Epithelial cell of esophagus (primary cell): ENCODE results near the gene SERTAD3.
A peak's percentile ranks its signal among the peaks of the same experiment; 100 is the strongest.
"Not testable (repeated sequence)": the region's sequence is repeated elsewhere in the genome, so short reads cannot be mapped to it uniquely, and the experiment has no call there.

ENCODE experiments used
- DNase-seq: peaks from one replicate; pipeline ENCODE4 v3.0.0; 2010; ENCODE audit warnings: low read depth
- H3K4me3 ChIP-seq: 2 replicates; pipeline ENCODE4 v1.5.1; 2011; ENCODE audit warnings: mild to moderate bottlenecking, low read length, control low read depth
- CTCF ChIP-seq: IDR thresholded peaks from 2 replicates; pipeline ENCODE4 v1.5.1; 2011; ENCODE audit warnings: low read depth, mild to moderate bottlenecking, low read length, control low read depth, inconsistent platforms; ENCODE audit not compliant: insufficient read depth; ENCODE audit errors: missing control alignments

SERTAD3 gene, protein sequence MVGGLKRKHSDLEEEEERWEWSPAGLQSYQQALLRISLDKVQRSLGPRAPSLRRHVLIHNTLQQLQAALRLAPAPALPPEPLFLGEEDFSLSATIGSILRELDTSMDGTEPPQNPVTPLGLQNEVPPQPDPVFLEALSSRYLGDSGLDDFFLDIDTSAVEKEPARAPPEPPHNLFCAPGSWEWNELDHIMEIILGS

DNA sequence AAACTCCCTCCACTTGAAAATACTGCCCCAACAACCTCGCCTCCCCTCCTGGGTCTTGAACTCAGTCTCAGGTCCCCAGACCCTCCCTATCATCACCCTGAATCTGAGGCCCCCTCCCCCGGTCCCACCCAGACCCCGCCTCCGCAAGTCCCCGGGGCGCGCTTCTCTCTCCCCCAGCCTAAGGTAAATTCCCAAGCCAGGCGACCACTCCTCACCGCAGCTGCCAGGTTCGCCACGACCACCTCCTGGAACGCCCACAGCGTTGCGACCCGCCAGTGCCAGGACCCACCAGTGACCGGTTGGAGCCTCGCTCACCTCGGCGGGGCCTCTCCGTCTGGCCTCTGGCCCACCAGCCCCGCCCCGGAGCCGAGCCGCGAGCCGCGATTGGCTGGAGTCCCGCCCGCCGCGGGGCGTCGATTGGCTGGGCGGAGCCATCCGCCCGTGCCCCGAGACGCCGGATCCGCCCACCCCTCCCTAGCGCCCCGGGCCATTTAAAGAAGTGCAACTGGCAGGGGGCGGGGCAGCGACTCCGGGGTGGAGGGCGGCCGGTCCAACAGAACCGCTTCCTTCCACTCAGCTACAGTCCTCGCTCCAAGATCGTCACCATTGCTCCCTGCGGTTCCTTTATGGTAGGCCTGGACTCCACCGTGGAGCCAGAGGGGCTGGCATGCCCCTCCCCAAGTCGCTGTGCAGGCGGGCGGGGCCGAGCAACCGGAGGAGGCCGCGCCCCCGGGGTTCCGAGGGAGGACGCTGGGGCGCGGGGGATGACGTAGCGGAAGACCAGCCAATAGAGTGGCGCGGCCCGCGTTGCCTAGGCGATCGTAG is at the start of gene SERTAD3:
SERTAD3 (minus strand) TSS at position 336 of the 825 bp plus-strand sequence. CDS start 2,255 bp downstream, outside the sequence.
- TF ChIP-seq CTCF: no peak
- DNase-seq: peak; percentile 96
- peak within 1 kb of the TSS; percentile 100 for H3K4me3 ChIP-seq

DNA sequence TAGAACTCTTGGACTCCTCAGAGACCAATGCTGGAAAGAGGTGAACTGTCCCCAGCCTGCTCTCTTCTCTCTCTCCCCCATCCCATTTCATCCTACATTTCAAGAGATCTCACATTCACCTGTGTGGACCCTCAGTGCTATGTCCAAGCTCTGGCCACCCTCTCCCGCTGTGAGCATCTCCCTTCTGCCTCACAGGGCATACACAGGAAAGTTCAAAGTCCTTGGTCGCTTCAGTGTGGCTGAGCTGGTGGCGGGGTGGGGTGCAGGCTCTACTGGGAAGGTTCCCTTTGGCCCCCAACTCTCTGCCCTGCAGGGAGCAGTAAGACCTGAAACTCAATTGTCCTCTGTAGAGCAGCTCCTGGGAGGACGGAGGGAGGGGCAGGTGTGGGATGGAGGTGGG is 49.6 kb upstream of the SERTAD3 start:
- no peak overlapping the region for H3K4me3 ChIP-seq
- DNase-seq: no peak
- no peak for TF ChIP-seq CTCF

- no peak for TF ChIP-seq CTCF
- no peak overlapping the region for H3K4me3 ChIP-seq
- no peak for DNase-seq
Measured at GRCh38 chr19:40492274-40492673, 48.1 kb upstream of the SERTAD3 start.

- DNase-seq: no peak
- no peak overlapping the region for H3K4me3 ChIP-seq
- TF ChIP-seq CTCF: no peak
Measured at GRCh38 chr19:40489882-40490230, 45.7 kb upstream of the SERTAD3 start.

- no peak overlapping the region for H3K4me3 ChIP-seq
- no peak for TF ChIP-seq CTCF
- no peak for DNase-seq
Measured at GRCh38 chr19:40486017-40486416, 41.9 kb upstream of the SERTAD3 start.

DNA sequence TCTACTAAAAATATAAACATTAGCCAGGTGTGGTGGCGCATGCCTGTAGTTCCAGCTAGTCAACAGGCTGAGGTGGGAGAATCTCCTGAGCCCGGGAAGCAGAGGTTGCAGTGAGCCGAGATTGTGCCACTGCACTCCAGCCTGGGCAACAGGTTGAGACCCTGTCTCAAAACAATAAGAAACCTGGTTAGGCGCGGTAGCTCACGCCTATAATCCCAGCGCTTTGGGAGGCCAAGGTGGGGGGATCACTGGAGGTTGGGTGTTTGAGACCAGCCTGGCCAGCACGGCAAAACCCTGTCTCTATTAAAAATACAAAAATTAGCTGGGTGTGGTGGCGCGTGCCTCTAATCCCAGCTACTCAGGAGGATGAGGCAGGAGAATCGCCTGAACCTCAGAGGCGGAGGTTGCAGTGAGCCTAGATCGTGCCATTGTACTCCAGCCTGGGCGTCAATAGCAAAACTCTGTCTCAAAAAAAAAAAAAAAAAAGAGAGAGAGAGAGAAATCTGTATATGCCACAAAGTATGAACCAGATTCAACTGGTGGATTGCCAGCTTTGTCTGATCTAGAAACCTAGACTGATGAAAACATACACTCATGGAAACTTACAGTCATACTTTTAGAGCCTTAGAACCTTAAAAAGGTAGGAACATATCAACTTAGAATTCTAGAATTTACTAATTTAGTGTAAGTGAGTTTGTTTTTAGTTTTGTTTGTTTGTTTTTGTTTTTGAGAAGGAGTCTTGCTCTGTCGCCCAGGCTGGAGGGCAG is 31.9 kb upstream of the SERTAD3 start:
- not testable (repeated sequence) for DNase-seq, H3K4me3 ChIP-seq

GRCh38 chr19:40474737-40475136 is 30.6 kb upstream of the SERTAD3 start:
- no peak overlapping the region for H3K4me3 ChIP-seq
- no peak for DNase-seq
- no peak for TF ChIP-seq CTCF
